Sciatic nerve (tissue), 2 donors: ENCODE data around the gene GSDME. TPM values are rescaled to one million over a fixed set of nuclear protein-coding genes. Genes with fewer than 3 reads are reported as not detected.
A peak's percentile ranks its signal among the peaks of the same experiment; 100 is the strongest.
"Not testable (repeated sequence)": the region's sequence is repeated elsewhere in the genome, so short reads cannot be mapped to it uniquely, and the experiment has no call there.

Experiments used
- ATAC-seq: fragments of 200-7000 bp; cut with Tn5 transposase; one replicate; pipeline ENCODE4 v1.9.1; 2020; ENCODE audit warnings: mild to moderate bottlenecking, moderate library complexity
- DNase-seq: peaks from one replicate; pipeline ENCODE4 v3.0.0-alpha.2; 2020; ENCODE audit warnings: low spot score
- intact Hi-C: fragments of 100-400 bp; cut with DNase I; formaldehyde crosslinking; loops from one replicate; pipeline ENCODE4 v1.14.2; 2022
- total RNA-seq: library from RNA; stranded (reverse); fragmentation: NEBNext Ultra II Directional; extraction: Animal tissue kit (Norgen Biotek cat#: 25700); gene quantifications from one replicate; pipeline ENCODE4 v1.2.1, GENCODE V29; 2021
- donor health status: DM: no; HTN: no; CAD: no.
- donor health status: DM: no; HTN: no; CAD: no.

GSDME gene
- total RNA-seq, 1 donor from 2014 or later, result 8.8 TPM

DNA sequence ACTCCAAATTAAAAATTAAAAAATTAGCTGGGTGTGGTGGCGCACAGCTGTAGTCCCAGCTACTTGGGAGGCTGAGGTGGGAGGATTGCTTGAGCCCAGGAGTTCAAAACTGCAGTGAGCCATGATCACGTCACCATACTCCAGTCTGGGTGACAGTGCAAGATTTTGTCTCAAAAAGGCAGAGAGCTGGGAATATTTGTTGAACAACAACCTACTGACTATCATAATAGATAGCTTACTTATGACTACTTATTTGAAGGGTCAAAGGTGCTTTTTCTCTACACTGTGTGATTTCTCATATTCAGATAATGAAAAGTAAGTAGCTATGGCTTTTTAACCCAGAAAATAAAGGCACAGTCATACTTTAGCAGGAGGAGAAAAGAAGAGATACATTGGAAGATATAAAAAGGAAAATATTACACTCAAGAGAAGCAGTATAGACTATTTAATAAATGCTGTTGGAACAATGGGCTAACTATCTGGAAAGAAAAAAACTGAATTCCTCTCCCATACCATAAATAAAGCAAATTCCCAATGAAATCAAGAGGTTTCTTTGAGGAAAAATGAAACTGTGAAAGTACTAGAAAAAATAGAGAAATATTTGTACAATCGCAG, 6.7 kb downstream of the GSDME start:
- ATAC-seq, result no peak
- DNase-seq, result no peak
- intact Hi-C loops, result no loop called here

DNA sequence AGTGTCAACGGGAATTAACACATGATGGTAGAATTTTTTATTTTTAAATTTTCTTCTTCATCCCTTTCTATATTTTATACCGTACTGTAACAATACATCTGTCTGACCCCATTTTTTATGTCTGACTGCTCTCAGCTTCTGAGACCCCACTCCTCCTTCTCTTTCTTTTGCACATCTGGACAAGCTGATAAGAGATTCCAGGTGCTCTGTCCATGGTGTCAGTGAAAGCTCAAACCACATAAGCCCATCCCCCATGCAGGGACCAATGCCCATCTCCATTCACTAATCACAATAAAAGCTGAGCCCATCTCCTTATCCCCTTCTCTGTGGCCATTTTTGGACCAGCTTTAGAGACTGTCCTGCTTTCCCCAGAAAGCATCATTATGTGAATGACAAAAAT, 8.7 kb downstream of the GSDME start:
- intact Hi-C loops, result no loop called here
- ATAC-seq, result no peak
- DNase-seq, result no peak

DNA sequence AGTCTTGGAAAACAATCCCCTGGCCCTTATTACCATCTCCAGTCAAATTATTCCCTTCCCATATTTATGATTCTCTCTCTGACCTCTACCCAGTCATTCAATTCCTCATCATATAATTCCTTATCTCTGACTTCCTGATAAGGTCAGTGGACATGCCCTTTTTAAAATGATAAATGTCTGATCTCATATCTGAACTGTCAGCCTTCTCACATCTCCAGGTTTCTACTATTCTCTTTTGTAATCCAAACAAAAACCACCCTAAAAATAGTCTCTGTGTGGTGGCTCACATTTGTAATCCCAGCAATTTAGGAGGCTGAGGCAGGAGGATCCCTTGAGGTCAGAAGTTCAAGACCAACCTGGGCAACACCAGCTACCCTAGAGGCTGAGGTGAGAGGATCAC, 11.9 kb downstream of the GSDME start:
- DNase-seq (no peak), ATAC-seq (no peak)
- intact Hi-C loops, result no loop called here

DNA sequence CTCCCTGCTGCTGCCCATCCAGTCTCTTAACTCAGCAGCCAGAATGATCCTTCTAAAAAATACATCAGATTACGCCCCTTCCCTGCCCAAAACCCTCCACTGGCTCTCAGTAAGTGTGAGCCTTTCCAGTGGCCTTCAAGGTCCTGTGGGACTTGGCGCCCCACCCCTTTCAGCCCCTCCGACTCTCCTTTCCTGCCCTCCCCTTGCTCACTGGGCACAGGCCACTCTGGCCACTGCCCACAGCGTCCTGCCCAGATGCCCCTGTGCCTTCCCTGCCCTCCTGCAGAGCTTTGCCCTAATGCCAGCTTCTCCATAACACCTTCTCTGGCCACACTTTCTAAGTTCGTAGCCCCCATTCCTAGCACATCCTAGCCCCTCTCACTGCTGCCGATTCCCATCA, 13.8 kb downstream of the GSDME start:
- intact Hi-C loops, result no loop called here
- ATAC-seq (no peak), DNase-seq (no peak)

DNA sequence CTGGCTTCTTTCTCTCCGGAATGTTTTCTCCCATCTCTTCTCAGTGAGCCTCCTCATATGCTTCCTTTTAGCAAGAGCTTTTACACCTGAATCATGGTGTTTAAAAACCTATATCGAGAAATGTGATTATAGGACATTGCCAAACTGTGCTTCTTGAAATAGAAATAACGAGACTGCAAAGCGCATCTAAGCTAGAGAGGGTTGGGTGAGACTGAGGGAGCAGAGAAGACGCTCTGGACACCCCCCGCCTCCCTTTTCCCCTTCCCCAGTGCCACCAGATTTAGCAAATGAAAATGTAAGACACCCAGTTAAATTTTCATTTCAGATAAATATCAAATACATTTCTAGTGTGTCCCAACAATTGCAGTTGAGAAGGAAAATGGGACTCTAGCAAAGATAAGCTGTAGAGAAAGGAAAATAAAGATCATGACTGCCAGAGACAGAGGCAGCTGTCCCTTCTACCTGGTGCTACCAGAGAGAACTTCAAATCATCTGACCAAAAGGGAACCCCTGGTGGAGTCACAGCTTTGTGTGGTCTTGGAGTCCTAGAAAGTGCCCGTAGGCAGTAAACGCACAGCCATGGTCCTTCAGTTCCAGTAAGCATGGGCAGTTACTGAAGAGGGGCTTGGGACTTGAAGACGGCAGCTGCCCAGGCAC, 14.6 kb downstream of the GSDME start:
- intact Hi-C loops, result no loop called here
- ATAC-seq (no peak), DNase-seq (no peak)

DNA sequence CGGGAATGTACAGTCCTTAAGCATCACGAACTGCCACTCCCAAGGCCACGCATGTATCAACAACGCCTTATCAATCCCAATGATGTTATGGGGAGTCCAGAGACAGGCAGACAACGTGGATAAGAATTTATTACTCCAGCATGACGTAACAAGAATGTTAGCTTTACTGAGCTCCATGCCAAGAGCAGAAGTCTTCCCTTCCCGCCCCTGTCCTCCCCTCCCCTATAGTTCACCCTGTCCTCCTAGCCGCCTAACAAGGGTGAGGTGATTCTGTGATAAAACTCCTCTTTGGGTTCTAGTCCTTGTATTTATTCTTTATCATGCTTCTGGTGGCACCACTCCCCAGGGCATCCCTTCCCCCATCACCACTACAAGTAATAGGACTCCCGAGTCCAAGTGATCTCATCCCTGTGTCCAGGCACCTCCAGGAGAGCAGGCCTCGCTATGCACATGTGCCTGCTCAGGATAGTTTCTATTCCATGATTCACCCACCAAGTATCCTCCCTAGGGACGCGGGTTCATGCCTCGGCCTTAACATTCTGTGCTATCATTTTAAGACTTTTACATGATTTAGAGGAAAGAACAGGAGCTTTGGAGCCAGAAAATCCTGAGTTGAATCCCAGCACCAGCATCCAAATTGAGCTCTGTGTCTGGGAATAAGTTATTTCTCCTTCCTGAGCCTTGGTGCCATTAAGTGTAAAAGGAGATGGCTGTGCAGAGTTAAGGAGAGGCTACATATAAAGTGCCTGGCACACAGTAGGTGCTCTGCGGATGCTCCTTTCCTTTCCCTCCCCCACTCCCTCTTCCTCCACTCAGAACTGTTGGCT, 15.4 kb downstream of the GSDME start:
- intact Hi-C loops, result no loop called here
- no peak for DNase-seq
- peak; percentile 79 for ATAC-seq

DNA sequence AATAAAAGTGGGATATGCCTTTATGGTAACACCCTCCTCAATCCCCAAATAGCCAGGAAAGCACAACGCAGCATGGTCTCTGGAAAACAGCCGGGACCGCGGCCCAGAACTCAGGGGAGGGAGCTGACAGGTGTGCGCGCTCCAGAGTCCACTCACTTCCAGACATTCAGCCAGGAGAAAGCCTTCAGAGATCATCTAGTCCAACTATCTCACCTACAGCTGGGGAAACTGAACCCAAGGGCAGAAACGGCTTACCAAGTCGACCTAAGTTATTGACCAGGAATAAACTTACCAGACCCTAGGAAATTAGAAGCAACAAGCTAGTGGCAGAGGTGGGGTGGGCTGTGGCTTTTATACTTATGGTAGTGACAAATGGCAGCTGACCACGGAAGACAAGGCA, 16.4 kb downstream of the GSDME start:
- ATAC-seq (no peak), DNase-seq (no peak)
- intact Hi-C loops, result no loop called here

DNA sequence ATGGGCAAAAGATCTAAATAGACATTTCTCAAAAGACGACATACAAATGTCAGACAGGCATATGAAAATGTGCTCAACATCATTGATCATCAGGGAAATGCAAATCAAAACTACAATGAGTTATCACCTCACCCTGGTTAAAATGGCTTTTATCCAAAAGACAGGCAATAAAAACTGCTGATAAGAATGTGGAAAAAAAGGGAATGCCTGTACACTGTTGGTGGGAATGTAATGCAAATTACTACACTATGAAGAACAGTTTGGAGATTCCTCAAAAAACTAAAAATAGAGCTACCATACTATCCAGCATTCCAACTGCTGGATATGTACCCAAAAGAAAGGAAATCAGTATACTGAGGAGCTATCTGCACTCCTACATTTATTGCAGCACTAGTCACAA, 18.0 kb downstream of the GSDME start:
- no peak for DNase-seq
- intact Hi-C loops, result no loop called here
- ATAC-seq, result no peak

DNA sequence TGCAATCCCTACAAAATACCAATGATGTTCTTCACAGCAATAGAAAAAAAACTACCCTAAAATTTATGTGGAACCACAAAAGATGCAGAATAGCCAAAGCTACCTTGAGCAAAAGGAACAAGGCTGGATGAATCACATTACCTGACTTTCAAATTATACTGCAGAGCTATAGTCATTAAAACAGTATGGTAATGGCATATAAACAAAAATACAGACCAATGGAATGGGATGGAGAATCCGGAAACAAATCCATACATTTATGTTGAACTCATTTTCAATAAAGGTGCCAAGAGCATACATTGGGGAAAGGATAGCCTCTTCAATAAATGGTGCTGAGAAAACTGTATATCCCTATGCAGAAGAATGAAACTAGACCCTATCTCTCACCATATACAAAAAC, 18.7 kb downstream of the GSDME start:
- intact Hi-C loops, result no loop called here
- ATAC-seq, result no peak
- no peak for DNase-seq

DNA sequence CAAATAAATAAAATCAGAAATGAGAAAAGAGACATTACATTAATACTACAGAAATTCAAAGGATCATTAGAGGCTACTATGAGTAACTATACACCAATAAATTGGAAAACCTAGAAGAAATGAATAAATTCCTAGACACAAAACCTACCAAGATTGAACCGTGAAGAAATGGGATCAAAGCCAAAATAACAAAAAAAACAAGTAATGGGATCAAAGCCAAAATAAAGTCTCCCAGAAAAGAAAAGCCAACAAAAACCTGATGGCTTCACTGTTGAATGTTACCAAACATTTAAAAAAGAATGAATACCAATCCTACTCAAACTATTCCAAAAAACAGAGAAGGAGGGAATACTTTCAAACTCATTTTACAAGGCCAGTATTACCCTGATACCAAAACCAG, 20.0 kb downstream of the GSDME start:
- DNase-seq, result no peak
- intact Hi-C loops, result no loop called here
- no peak for ATAC-seq

DNA sequence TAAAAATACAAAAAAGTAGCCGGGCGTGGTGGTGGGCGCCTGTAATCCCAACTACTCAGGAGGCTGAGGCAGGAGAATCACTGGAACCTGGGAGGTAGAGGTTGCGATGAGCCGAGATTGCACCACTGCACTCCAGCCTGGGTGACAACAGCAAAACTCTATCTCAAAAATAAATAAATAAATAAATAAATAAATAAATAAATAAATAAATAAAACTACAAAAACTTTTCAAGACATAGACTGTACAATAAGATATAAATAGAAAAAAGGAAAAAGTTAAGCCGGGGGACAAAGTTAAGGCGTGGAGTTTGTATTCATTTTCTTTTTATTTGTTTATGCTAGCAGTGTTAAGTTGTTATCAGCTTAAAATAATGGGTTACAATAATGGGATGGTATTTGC, 21.7 kb downstream of the GSDME start:
- DNase-seq, ATAC-seq, intact Hi-C loops: not testable (repeated sequence)

DNA sequence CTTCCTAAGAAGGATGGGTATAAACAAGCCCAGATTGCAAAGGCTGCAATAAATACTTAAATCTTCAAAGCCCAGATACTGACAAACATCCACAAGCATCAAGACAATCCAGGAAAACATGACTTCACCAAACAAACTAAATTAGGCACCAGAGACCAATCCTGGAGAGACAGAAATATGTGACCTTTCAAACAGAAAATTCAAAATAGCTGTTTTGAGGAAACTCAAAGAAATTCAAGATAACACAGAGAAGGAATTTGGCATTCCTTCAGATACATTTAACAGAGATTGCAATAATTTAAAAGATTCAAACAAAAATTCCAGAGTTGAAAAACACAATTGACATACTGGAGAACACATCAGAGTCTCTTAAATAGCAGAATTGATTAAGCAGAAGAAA, 23.0 kb downstream of the GSDME start:
- intact Hi-C loops, result no loop called here
- DNase-seq (no peak), ATAC-seq (no peak)

DNA sequence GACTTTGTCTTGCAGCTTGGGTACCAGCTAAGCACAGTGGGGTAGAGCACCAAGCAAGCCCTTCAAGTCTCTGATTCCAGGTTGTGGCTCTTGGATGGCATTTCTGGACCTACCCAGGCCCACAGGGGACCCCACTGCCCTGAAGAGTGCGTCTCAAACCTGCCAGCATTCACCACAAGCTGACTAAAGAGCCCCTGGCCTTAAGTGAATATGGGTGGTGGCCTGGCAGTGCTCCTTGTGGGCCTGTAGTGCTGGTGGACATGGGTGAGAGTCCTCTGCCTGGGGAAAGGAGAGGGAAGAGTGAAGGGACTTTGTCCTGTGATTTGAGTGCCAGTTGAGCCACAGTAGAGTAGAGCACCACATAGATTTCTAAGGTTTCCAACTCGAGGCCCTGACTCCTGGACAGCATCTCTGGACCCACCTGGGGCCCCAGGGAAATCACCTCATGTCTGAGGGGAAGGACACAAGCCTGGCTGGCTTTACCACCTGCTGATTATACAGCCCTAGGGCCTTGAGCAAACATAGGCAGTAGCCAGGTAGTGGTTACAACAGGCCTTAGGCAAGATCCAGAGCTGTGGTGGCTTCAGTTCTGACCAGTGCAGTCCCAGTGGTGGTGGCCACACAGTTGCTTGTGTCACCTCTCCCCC, 23.7 kb downstream of the GSDME start:
- DNase-seq, result no peak
- intact Hi-C loops, result no loop called here
- no peak for ATAC-seq

DNA sequence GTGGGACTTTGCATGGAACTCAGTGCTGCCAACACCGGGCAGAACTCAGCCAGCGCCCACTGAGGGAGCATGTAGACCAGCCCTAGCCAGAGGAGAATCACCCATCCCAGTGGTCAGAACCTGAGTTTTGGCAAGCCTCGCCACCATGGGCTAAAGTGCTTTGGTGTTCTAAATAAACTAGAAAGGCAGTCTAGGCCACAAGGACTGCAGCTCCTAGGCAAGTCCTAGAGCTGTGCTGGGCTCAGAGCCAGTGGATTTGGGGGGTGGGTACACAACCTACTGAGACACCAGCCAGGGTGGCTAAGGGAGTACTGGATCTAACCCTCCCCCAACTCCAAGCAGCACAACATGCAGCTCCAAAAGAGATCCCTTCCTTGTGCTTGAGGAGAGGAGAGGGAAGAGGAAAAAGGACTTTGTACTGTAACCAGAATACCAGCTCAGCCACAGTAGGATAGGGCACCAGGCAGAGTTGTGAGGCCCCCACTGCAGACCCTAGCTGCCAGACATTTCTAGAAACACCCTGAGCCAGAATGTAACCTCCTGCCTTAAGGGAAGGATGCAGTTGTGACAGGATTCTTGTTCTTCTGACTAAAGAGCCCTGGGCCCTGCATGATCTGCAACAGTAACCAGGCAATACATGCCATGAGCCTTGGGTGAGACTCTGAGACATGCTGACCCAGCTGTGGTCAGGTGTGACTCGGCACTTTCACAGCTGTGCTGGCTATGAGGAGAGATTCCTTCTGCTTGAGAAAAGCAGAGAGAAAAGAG, 24.4 kb downstream of the GSDME start:
- ATAC-seq (peak; percentile 42), DNase-seq (no peak)
- intact Hi-C loops, result no loop called here

DNA sequence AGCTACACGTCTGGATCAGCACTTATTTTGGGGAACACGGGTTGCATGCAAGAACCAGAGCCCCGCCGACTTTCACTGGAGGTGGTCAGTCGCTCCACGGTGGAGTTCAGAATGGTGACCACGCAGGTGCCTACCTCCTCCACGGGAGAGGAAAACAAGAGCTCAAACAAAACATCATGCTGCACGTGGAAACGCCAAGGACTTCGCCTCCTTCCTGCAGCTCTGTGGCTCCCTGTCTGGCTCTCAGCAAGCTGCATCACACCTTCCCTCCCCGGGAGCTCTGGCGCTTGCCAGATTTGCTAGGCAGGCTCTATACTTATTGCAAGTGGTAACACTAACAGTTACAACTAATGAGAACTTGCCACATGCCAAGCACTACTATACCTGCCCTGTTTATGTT, 26.0 kb downstream of the GSDME start:
- intact Hi-C loops, result no loop called here
- ATAC-seq, result no peak
- no peak for DNase-seq

DNA sequence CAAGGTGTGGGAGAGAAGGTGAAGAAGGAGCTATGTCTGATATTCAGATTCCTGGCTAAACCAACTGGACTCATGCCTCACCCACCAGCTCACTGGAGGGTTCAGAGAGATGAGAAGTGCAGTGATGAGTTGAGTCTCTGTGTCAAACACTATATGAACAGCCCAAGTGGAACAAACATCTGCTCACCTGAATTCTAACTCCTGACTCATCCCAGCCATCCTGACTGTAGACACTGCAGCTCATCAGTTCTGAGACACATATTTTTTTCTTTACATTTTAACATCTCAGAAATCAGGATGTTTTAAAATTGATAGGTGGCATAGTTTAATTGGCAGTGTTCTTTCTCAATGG, 27.3 kb downstream of the GSDME start:
- no peak for DNase-seq
- intact Hi-C loops, result no loop called here
- no peak for ATAC-seq

DNA sequence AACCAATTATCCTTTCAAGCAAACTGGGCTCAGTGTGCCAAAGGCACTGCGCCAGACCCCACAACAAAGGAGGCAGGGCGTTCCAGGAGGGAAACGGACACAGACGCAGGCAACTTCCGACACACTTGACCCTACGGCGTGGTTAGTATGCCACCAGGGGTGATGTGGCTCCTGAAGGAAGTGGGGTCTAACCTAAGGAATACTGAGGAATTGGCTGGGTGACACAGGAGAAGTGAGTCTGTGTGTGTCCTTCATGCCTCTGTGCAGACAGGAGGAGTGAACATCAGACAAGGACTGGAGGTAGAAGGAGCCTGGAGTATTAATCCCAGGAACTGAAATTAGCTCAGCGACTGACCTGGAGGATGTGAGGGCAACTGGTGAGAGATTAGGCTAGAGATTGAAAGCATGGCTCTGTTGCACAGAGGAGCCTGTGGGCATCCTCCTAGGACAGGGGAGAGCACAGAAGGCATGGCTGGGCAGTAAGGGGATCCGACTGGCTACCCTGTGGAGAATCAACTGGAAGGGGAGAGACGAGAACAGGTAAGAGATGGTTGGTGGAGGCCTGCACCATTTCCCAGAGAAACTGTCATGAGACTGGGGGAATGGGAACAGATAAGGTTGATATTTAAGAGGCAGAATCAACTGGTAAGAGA, 27.8 kb downstream of the GSDME start:
- intact Hi-C loops, result no loop called here
- ATAC-seq (no peak), DNase-seq (no peak)

DNA sequence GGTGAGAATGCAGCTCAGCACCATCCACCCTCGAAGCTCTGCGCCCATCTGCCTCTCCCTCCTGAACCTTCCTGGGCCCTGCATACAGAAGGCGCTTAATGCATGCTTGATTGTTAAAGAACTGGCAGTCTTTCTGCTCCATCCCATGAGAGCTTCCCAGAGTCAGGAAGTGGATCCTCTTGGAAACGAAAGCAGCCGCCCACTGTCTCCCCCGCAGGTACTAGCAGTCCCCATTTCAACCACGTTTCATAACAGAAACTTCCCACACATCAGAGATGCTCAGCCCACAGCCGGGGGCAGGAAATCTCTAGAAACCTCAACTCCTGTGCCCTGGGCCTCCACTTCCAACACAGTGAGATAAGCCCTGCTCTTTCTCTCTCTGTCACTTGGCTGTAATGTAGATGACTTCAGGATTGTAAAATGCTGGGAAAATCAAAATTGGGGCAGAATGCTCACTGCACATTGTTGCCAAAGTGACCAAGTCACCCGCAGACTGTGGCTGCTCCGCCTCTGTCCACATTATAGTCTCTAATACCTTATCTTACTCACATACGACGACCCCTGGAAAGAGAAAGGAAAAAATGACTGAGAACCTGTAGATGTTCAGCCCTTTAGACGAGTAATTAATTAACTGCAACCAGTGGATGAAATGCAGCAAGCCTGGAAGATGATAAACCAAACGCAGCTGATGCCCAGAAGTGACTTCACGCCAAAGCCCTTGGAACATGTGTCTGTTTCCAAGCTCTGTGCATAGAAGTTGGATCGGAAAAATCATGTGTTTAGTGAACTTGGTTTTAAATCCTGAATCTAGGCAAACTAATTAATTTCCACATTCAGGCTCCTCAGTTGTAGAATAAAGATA, 28.5 kb downstream of the GSDME start:
- no peak for ATAC-seq
- intact Hi-C loops, result no loop called here

More for the DNA sequence above, 28.5 kb downstream of the GSDME start:
- no peak for DNase-seq
